HEK293 (cell line): ENCODE data around the gene POLR3C.

Source experiments
- CTCF ChIA-PET: fragments of 350-600 bp; formaldehyde crosslinking; extraction: SDS; loops from one replicate; lab custom pipeline; 2021; ENCODE audit warnings: antibody characterized with exemption; lab: Yijun Ruan, JAX
- POLR2A ChIA-PET: fragments of 300-600 bp; formaldehyde crosslinking; extraction: SDS; loops from one replicate; lab custom pipeline; 2020; ENCODE audit warnings: antibody characterized with exemption, inconsistent platforms; lab: Yijun Ruan, JAX
- H3K27ac ChIP-seq: fragments of 200-500 bp; sonication (Bioruptor generic); 2 replicates; pipeline ENCODE4 v1.5.1; 2014; ENCODE audit warnings: low read depth, low read length, control low read depth, inconsistent platforms; ENCODE audit errors: extremely low read depth
- H3K36me3 ChIP-seq, 2 experiments: fragments of 200-500 bp in 1 of 2; sonication (Bioruptor generic) in 1 of 2; 1 replicate in 1 of 2; 2 replicates in 1 of 2; pipeline ENCODE4 v1.5.1; 2014 to 2017; ENCODE audit warnings: inconsistent platforms in 2 of 2, low read length in 2 of 2; ENCODE audit not compliant: control insufficient read depth in 2 of 2, insufficient read depth in 1 of 2
- H3K4me1 ChIP-seq: fragments of 200-500 bp; sonication (Bioruptor generic); 2 replicates; pipeline ENCODE4 v1.5.1; 2014; ENCODE audit warnings: mild to moderate bottlenecking, low read length, inconsistent platforms; ENCODE audit not compliant: control insufficient read depth, insufficient read depth
- H3K4me3 ChIP-seq: 2 replicates; pipeline ENCODE4 v1.5.1; 2011; ENCODE audit warnings: low read depth, mild to moderate bottlenecking, control low read depth, low read length, moderate library complexity
- H3K9me3 ChIP-seq: fragments of 200-500 bp; sonication (Bioruptor generic); 2 replicates; pipeline ENCODE4 v1.5.1; 2014; ENCODE audit warnings: low read depth, low read length, inconsistent platforms; ENCODE audit not compliant: control insufficient read depth, insufficient read depth
- GFI1B ChIP-seq: fragments of 450-650 bp; formaldehyde crosslinking; IDR thresholded peaks from 2 replicates; pipeline ENCODE4 v1.5.1; 2016; ENCODE audit warnings: missing biosample characterization, missing genetic modification characterization
- GLI2 ChIP-seq: fragments of 450-650 bp; formaldehyde crosslinking; IDR thresholded peaks from 2 replicates; pipeline ENCODE4; 2017; ENCODE audit warnings: missing biosample characterization, missing genetic modification characterization, low read depth, borderline replicate concordance
- GLI4 ChIP-seq: fragments of 450-650 bp; formaldehyde crosslinking; IDR thresholded peaks from 2 replicates; pipeline ENCODE4 v1.5.1; 2016; ENCODE audit warnings: missing biosample characterization, missing genetic modification characterization
- KLF7 ChIP-seq: fragments of 450-650 bp; formaldehyde crosslinking; IDR thresholded peaks from 2 replicates; pipeline ENCODE4 v1.5.1; 2016; ENCODE audit warnings: missing biosample characterization, missing genetic modification characterization, borderline replicate concordance
- SETDB1 ChIP-seq: IDR thresholded peaks from one replicate; pipeline ENCODE4 v1.6.1; 2017; ENCODE audit warnings: mild to moderate bottlenecking, low read length, moderate library complexity, mixed read lengths; ENCODE audit not compliant: insufficient read length
- SP2 ChIP-seq: fragments of 450-650 bp; formaldehyde crosslinking; IDR thresholded peaks from 2 replicates; pipeline ENCODE4 v1.5.1; 2016; ENCODE audit warnings: missing biosample characterization, missing genetic modification characterization
- SP7 ChIP-seq: fragments of 450-650 bp; formaldehyde crosslinking; IDR thresholded peaks from 2 replicates; pipeline ENCODE4 v1.5.1; 2016; ENCODE audit warnings: missing biosample characterization, missing genetic modification characterization
- YY1 ChIP-seq: fragments of 450-650 bp; formaldehyde crosslinking; IDR thresholded peaks from 2 replicates; pipeline ENCODE4 v1.5.1; 2018; ENCODE audit warnings: missing biosample characterization, missing genetic modification characterization
- ZFP37 ChIP-seq: fragments of 450-650 bp; formaldehyde crosslinking; IDR thresholded peaks from 2 replicates; pipeline ENCODE4 v1.5.1; 2016; ENCODE audit warnings: missing biosample characterization, missing genetic modification characterization
- ZIC2 ChIP-seq: fragments of 450-650 bp; formaldehyde crosslinking; IDR thresholded peaks from 2 replicates; pipeline ENCODE4 v1.5.1; 2016; ENCODE audit warnings: missing biosample characterization, missing genetic modification characterization
- ZNF114 ChIP-seq: fragments of 450-650 bp; formaldehyde crosslinking; IDR thresholded peaks from 2 replicates; pipeline ENCODE4 v1.5.0; 2017; ENCODE audit warnings: missing biosample characterization, missing genetic modification characterization
- ZNF146 ChIP-seq: fragments of 450-650 bp; formaldehyde crosslinking; IDR thresholded peaks from 2 replicates; pipeline ENCODE4 v1.5.1; 2016; ENCODE audit warnings: missing biosample characterization, missing genetic modification characterization
- ZNF157 ChIP-seq: fragments of 450-650 bp; formaldehyde crosslinking; IDR thresholded peaks from 2 replicates; pipeline ENCODE4 v1.5.1; 2016; ENCODE audit warnings: missing biosample characterization, missing genetic modification characterization
- ZNF175 ChIP-seq: fragments of 450-650 bp; formaldehyde crosslinking; IDR thresholded peaks from 2 replicates; pipeline ENCODE4 v1.5.1; 2016; ENCODE audit warnings: missing biosample characterization, missing genetic modification characterization
- ZNF211 ChIP-seq: fragments of 450-650 bp; formaldehyde crosslinking; IDR thresholded peaks from 2 replicates; pipeline ENCODE4 v1.5.1; 2016; ENCODE audit warnings: low read depth, missing biosample characterization, missing genetic modification characterization
- ZNF23 ChIP-seq: fragments of 450-650 bp; formaldehyde crosslinking; IDR thresholded peaks from 2 replicates; pipeline ENCODE4 v1.5.1; 2016; ENCODE audit warnings: missing biosample characterization, missing genetic modification characterization, borderline replicate concordance
- ZNF292 ChIP-seq: fragments of 450-650 bp; formaldehyde crosslinking; IDR thresholded peaks from 2 replicates; pipeline ENCODE4 v1.5.1; 2016; ENCODE audit warnings: low read depth, missing biosample characterization, missing genetic modification characterization, borderline replicate concordance
- ZNF311 ChIP-seq: fragments of 450-650 bp; formaldehyde crosslinking; IDR thresholded peaks from 2 replicates; pipeline ENCODE4 v1.5.1; 2017; ENCODE audit warnings: missing biosample characterization, missing genetic modification characterization, borderline replicate concordance
- ZNF324 ChIP-seq: fragments of 450-650 bp; formaldehyde crosslinking; IDR thresholded peaks from 2 replicates; pipeline ENCODE4 v1.5.1; 2016; ENCODE audit warnings: missing biosample characterization, missing genetic modification characterization
- ZNF335 ChIP-seq: fragments of 450-650 bp; formaldehyde crosslinking; conservative IDR thresholded peaks from 2 replicates; pipeline ENCODE4 v1.5.1; 2016; ENCODE audit warnings: missing biosample characterization, missing genetic modification characterization
- ZNF341 ChIP-seq: fragments of 450-650 bp; formaldehyde crosslinking; IDR thresholded peaks from 2 replicates; pipeline ENCODE4; 2016; ENCODE audit warnings: low read depth, missing biosample characterization, missing genetic modification characterization
- ZNF48 ChIP-seq: fragments of 450-650 bp; formaldehyde crosslinking; IDR thresholded peaks from 2 replicates; pipeline ENCODE4 v1.5.1; 2016; ENCODE audit warnings: missing biosample characterization, missing genetic modification characterization
- ZNF488 ChIP-seq: fragments of 450-650 bp; formaldehyde crosslinking; IDR thresholded peaks from 2 replicates; pipeline ENCODE4 v1.5.1; 2016; ENCODE audit warnings: missing biosample characterization, missing genetic modification characterization
- ZNF548 ChIP-seq: fragments of 450-650 bp; formaldehyde crosslinking; IDR thresholded peaks from 2 replicates; pipeline ENCODE4 v1.5.1; 2016; ENCODE audit warnings: missing biosample characterization, missing genetic modification characterization
- ZNF549 ChIP-seq: fragments of 450-650 bp; IDR thresholded peaks from 2 replicates; pipeline ENCODE4 v1.5.1; 2018; ENCODE audit warnings: missing biosample characterization, missing genetic modification characterization, mild to moderate bottlenecking, inconsistent platforms, moderate library complexity
- ZNF600 ChIP-seq: fragments of 450-650 bp; formaldehyde crosslinking; IDR thresholded peaks from 2 replicates; pipeline ENCODE4 v1.5.1; 2016; ENCODE audit warnings: missing biosample characterization, missing genetic modification characterization
- ZNF610 ChIP-seq: fragments of 450-650 bp; formaldehyde crosslinking; IDR thresholded peaks from 2 replicates; pipeline ENCODE4 v1.5.1; 2016; ENCODE audit warnings: missing biosample characterization, missing genetic modification characterization, borderline replicate concordance
- ZNF629 ChIP-seq: fragments of 450-650 bp; formaldehyde crosslinking; IDR thresholded peaks from 2 replicates; pipeline ENCODE4 v1.5.1; 2017; ENCODE audit warnings: missing biosample characterization, missing genetic modification characterization
- ZNF654 ChIP-seq: fragments of 450-650 bp; formaldehyde crosslinking; IDR thresholded peaks from 2 replicates; pipeline ENCODE4 v1.5.1; 2016; ENCODE audit warnings: low read depth, missing biosample characterization, missing genetic modification characterization
- ZNF701 ChIP-seq: fragments of 450-650 bp; formaldehyde crosslinking; IDR thresholded peaks from 2 replicates; pipeline ENCODE4 v1.5.1; 2016; ENCODE audit warnings: missing biosample characterization, missing genetic modification characterization
- ZNF707 ChIP-seq: fragments of 450-650 bp; formaldehyde crosslinking; IDR thresholded peaks from 2 replicates; pipeline ENCODE4 v1.5.1; 2016; ENCODE audit warnings: missing biosample characterization, missing genetic modification characterization
- ZNF785 ChIP-seq: fragments of 450-650 bp; formaldehyde crosslinking; IDR thresholded peaks from 2 replicates; pipeline ENCODE4 v1.5.1; 2016; ENCODE audit warnings: missing biosample characterization, missing genetic modification characterization
- TF ChIP-seq, protein P1 (sequence below): fragments of 450-650 bp; formaldehyde crosslinking; IDR thresholded peaks from 2 replicates; pipeline ENCODE4 v1.5.1; 2017; ENCODE audit warnings: missing biosample characterization, missing genetic modification characterization
- TF ChIP-seq, protein P2 (sequence below): fragments of 450-650 bp; formaldehyde crosslinking; IDR thresholded peaks from 2 replicates; pipeline ENCODE4 v1.5.1; 2016; ENCODE audit warnings: missing biosample characterization, missing genetic modification characterization

POLR3C gene

GRCh38 chr1:145845514-145846161 lies 21.6 kb downstream of the POLR3C start, which contains the start of gene NUDT17:
NUDT17 (plus strand) TSS chr1:145845630; CDS start chr1:145845641, 11 bp downstream.
- Histone ChIP-seq H3K4me3 (peak within 1 kb of the TSS; percentile 60), H3K9me3 (no peaks in the 10 kb centered on the region), H3K4me1 (0 out of 2 replicates have a peak, but pooled peaks cover 3% of the 10 kb centered on the region), H3K36me3 (peaks cover 13 to 64% of the 10 kb centered on the region in 2 experiments), H3K27ac (peak within 1 kb of the TSS; percentile 40; the same call in 1 of the 2 replicates)
- CTCF ChIA-PET: interaction anchor here (0.5 to 8.6 kb wide), 36 partner anchors 14 to 185 kb away, joined by 3 to 190 read pairs (median 5); partner anchors contain the start of genes ANKRD34A, HJV, ITGA10 and LIX1L
- POLR2A ChIA-PET: interaction anchor here (0.5 to 9.0 kb wide), 9 partner anchors 11 to 152 kb away, joined by 3 to 127 read pairs (median 7); partner anchors contain the start of genes PIAS3, POLR3C, RBM8A and RNF115
- no peak for TF ChIP-seq GLI4
- TF ChIP-seq ZNF157 (tag by site-specific recombination): no peak
- TF ChIP-seq ZNF324 (tag by site-specific recombination): peak; percentile 67; the same call in 1 of the 2 replicates
- TF ChIP-seq ZNF48 (tag by site-specific recombination): no peak
- no peak for TF ChIP-seq ZNF701
- peak; percentile 88 for TF ChIP-seq YY1 (tag by site-specific recombination)
- no peak for TF ChIP-seq ZNF341
- TF ChIP-seq ZNF600 (tag by site-specific recombination): peak; percentile 99
- TF ChIP-seq, protein P1, sequence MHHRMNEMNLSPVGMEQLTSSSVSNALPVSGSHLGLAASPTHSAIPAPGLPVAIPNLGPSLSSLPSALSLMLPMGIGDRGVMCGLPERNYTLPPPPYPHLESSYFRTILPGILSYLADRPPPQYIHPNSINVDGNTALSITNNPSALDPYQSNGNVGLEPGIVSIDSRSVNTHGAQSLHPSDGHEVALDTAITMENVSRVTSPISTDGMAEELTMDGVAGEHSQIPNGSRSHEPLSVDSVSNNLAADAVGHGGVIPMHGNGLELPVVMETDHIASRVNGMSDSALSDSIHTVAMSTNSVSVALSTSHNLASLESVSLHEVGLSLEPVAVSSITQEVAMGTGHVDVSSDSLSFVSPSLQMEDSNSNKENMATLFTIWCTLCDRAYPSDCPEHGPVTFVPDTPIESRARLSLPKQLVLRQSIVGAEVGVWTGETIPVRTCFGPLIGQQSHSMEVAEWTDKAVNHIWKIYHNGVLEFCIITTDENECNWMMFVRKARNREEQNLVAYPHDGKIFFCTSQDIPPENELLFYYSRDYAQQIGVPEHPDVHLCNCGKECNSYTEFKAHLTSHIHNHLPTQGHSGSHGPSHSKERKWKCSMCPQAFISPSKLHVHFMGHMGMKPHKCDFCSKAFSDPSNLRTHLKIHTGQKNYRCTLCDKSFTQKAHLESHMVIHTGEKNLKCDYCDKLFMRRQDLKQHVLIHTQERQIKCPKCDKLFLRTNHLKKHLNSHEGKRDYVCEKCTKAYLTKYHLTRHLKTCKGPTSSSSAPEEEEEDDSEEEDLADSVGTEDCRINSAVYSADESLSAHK (tag by site-specific recombination): no peak
- no peak; the same call in 1 of the 2 replicates for TF ChIP-seq ZNF654 (tag by site-specific recombination)
- no peak for TF ChIP-seq ZNF548 (tag by site-specific recombination)
- no peak for TF ChIP-seq ZNF610 (tag by site-specific recombination)
- TF ChIP-seq SETDB1: no peak
- no peak for TF ChIP-seq ZNF292 (tag by site-specific recombination)
- TF ChIP-seq ZNF311: no peak
- TF ChIP-seq, protein P2, sequence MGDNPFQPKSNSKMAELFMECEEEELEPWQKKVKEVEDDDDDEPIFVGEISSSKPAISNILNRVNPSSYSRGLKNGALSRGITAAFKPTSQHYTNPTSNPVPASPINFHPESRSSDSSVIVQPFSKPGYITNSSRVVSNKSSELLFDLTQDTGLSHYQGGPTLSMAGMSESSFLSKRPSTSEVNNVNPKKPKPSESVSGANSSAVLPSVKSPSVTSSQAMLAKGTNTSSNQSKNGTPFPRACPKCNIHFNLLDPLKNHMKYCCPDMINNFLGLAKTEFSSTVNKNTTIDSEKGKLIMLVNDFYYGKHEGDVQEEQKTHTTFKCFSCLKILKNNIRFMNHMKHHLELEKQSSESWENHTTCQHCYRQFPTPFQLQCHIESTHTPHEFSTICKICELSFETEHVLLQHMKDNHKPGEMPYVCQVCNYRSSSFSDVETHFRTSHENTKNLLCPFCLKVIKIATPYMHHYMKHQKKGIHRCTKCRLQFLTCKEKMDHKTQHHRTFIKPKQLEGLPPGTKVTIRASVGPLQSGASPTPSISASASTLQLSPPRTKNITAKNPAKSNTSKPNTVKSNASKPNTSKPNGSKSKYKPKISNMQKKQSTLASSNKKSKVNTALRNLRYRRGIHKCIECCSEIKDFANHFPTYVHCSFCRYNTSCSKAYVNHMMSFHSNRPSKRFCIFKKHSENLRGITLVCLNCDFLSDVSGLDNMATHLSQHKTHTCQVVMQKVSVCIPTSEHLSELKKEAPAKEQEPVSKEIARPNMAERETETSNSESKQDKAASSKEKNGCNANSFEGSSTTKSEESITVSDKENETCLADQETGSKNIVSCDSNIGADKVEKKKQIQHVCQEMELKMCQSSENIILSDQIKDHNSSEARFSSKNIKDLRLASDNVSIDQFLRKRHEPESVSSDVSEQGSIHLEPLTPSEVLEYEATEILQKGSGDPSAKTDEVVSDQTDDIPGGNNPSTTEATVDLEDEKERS (tag by site-specific recombination): no peak
- peak; percentile 36 for TF ChIP-seq SP2
- TF ChIP-seq ZNF146 (tag by site-specific recombination): no peak
- TF ChIP-seq GFI1B (tag by site-specific recombination): no peak
- peak; percentile 55; the same call in 1 of the 2 replicates for TF ChIP-seq KLF7 (tag by site-specific recombination)
- no peak for TF ChIP-seq ZNF488 (tag by site-specific recombination)
- TF ChIP-seq ZFP37 (tag by site-specific recombination): peak; percentile 87
- TF ChIP-seq ZIC2 (tag by site-specific recombination): no peak
- TF ChIP-seq ZNF211: no peak
- no peak for TF ChIP-seq ZNF175 (tag by site-specific recombination)
- no peak for TF ChIP-seq ZNF785 (tag by site-specific recombination)
- TF ChIP-seq GLI2 (tag by site-specific recombination): no peak
- TF ChIP-seq ZNF549 (tag by site-specific recombination): no peak
- peak; percentile 94 for TF ChIP-seq ZNF335 (tag by site-specific recombination)
- no peak for TF ChIP-seq ZNF23 (tag by site-specific recombination)
- no peak for TF ChIP-seq ZNF707 (tag by site-specific recombination)
- TF ChIP-seq SP7 (tag by site-specific recombination): peak; percentile 47
- TF ChIP-seq ZNF114 (tag by site-specific recombination): no peak
- TF ChIP-seq ZNF629 (tag by site-specific recombination): 0 out of 2 replicates have a peak, but pooled peaks have one; percentile 22
